ENCODE measurements around the gene FTCD.
"Not testable (repeated sequence)": the region's sequence is repeated elsewhere in the genome, so short reads cannot be mapped to it uniquely, and the experiment has no call there.

FTCD gene, protein sequence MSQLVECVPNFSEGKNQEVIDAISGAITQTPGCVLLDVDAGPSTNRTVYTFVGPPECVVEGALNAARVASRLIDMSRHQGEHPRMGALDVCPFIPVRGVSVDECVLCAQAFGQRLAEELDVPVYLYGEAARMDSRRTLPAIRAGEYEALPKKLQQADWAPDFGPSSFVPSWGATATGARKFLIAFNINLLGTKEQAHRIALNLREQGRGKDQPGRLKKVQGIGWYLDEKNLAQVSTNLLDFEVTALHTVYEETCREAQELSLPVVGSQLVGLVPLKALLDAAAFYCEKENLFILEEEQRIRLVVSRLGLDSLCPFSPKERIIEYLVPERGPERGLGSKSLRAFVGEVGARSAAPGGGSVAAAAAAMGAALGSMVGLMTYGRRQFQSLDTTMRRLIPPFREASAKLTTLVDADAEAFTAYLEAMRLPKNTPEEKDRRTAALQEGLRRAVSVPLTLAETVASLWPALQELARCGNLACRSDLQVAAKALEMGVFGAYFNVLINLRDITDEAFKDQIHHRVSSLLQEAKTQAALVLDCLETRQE

DNA sequence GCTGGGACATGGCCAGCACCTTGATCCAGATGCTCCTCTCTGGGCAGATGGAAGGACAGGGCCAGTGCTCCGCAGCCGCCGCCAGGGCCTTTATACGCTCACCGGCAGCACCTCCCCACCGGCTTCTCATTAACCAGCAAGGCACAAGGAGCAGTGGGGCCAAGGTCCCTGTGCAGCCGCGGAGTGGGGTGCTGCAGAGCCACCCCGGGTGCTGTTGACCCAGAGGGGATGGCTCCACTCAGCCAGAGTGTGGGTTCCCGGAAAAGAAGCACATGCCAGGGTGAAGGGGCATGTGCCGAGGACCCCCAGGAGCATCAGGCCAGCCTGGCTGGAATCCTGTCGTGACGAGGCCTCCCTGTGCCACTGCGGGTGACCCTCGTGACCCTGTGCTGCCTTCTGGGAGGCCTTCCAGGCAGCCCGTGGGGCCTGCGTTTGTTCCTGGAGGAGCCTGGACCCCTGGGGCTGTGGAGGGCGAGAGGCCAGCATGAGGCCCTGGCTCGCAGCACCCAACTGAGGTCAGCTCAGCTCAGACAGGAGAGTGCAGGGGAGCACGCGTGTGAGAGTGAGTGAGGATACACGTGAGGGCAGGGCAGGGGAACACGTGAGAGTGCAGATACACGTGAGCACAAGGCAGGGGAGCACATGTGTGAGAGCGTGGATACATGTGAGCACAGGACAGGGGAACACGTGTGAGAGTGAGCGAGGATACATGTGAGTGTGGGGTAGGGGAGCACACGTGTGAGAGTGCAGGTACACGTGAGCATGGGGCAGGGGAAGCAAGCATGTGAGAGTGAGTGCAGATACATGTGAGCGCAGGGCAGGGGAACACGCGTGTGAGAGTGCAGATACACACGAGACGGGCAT is at the start of gene FTCD:
Gene FTCD (minus strand): TSS at position 66 of the 864 bp plus-strand sequence. CDS start 56 bp downstream, at position 10.
- no peak for DNase-seq

DNA sequence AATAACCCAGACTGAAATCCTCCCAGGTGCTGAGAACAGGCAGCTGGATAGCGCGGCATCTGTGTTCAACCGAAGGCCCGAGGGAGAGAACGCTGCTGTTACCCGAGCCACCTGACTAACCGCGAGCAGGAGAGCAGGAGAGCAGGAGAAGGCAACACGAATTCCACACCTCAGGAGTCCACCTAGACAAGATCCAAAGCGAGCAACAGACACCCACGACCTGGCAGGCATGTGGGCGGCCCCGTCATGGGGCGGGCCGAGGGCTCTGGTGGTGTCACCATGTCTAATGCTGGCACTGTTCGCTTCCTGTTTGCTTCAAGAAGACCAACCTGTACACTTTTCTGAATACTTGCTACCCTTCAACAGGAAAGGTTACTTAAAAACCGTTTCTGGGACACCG is 49.8 kb upstream of the FTCD start:
- DNase-seq, result no peak

DNA sequence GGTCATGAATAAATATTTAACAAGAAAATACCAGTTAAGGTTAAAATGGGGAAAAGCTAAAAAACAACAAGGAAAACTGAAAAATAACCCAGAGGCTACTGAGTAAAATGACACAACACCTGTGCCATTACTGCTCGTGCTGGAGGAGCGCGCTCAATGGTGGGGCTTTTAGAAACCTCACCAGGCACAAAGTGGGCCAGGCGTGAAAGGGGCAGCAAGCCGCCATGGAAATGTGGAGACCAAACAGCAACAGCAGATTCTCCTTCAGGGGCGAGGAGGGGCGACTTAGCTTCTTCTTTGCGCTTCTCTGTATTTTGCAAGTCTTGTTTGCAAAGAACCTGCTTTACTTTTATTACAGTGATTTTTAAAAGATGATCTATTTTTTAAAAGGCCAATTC is 47.8 kb upstream of the FTCD start:
- no peak for DNase-seq

DNA sequence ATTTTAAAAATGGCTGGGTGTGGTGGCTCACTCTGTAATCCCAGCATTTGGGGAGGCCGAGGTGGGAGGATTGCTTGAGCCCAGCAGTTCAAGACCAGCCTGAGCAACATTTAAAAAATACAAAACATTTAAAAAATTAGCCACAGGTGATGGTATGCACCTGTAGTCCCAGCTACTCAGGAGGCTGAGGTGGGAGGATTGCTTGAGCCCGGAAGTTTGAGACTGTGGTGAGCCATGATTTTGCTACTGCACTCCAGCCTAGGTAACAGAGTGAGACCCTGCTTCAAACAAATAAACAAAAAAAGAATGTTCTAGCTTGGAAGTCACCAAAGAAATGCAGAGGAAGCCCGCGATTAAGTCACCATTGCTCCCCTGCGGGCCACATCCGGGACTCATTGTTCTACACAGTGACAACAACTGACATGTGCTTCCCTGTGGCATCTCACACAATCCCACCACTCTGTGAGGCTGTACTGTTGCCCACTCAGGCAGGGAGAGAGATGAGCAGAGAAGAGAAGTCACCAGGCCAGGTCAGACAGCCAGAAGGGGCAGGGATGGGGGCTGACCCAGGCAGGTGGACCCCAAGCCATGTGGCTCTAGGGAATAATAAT is 47.3 kb upstream of the FTCD start:
- DNase-seq, result no peak

DNA sequence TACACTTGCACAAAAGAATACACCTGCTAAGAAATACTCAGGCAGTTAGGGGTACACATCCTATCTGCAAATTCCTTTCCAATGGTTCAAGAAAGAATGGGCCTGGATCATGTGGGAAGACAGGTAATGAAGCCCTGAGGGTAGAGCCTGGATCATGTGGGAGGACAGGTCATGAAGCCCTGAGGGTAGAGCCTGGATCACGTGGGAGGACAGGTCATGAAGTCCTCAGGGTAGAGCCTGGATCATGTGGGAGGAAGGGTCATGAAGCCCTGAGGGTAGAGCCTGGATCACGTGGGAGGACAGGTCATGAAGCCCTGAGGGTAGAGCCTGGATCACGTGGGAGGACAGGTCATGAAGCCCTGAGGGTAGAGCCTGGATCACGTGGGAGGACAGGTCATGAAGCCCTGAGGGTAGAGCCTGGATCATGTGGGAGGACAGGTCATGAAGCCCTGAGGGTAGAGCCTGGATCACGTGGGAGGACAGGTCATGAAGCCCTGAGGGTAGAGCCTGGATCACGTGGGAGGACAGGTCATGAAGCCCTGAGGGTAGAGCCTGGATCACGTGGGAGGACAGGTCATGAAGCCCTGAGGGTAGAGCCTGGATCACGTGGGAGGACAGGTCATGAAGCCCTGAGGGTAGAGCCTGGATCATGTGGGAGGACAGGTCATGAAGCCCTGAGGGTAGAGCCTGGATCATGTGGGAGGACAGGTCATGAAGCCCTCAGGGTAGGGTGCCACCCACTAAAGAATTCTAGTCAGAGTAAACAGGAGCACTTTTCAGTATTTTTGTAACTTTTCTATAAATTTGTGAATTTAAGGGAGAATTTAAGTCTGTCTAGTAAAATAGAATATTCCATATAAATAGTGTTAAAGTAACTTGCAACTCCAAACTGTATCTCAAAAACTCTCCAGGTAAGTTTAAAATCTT is 45.8 kb upstream of the FTCD start:
- DNase-seq, result not testable (repeated sequence)

DNA sequence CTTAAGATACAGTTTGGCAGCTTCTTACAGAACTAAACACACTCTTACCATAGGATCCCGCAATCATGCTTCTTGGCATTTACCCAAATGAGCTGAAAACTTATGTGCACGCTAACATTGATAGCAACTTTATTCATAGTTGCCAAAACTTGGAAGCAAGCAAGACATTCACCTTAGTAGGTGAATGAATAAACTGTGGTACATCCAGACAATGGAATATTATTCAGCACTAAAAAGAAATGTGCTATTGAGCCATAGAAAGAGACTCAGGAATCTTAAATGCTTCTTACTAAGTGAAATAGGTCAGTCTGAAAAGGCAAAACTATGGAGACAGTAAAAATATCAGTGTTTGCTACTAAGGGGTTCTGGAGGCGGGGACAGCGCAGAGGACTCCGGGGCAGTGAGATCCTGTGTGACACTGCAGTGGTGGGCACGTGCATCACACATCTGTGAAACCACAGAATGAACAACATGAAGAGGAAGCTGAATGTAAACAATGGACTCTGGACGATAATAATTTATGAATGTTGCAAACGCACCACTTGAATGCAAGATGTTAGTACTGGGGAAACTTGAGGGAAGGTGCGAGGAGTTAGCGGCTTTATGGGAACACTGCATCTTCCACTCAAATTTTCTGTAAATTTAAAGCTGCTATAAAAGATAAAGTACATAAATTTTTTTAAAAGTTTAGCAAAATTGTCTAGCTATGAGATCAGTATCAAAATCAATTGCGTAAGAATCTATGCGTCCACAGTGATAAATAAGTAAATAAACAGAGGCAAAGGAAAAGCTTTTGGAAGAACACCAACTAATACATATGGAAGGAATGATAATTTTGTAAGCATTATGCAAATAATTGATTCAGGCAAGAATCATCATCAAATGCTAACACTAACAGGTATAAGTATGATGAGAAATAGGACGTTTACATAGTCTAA is 44.3 kb upstream of the FTCD start:
- no peak for DNase-seq

DNA sequence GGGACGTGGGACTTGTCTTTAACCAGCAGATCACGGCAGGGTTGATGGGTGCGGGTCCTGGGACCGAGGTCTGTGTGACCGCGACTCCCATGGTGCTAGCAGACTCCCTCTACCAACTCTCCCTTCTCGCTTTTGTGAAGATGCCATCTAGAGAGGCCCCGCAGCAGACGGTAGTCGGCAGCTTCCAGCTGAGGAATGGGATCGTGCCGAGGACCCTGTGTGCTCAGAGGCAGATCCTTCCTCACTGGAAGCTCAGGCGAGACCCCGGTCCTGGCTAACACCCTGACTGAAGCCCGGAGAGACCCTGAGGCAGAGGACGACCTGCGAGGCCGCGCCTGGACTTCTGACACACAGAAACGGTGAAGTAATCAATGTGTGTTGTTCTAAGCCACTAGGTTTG is 41.4 kb upstream of the FTCD start:
- DNase-seq, result no peak

DNA sequence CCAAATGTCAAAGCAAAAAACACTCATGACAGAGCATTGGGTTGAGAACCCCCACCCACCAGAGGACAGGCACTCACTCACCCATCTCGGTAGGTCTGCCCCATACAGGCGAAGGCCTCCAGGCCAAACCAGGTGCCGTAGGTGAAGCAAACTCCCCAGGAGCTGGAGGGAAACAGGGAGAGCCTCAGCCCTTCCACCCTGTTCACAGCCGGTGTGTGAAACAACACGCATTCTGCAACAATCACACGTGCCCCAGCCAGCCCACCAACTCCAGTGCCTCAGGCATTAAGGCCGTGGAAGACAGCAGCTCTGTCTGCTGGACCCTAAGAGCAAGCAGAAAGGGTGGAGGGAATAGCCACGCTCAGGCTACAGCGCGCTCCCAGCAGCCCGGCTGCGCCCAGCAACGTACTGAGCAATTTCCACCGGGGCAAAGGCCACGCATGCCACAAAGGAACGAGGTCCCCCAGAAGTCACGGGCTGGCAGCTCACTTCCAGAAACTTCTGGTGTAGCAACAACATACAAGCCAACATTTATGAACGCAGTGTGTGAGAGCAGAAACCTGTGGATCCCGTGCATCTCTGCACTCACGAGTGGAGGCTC is 40.3 kb upstream of the FTCD start:
- no peak for DNase-seq

DNA sequence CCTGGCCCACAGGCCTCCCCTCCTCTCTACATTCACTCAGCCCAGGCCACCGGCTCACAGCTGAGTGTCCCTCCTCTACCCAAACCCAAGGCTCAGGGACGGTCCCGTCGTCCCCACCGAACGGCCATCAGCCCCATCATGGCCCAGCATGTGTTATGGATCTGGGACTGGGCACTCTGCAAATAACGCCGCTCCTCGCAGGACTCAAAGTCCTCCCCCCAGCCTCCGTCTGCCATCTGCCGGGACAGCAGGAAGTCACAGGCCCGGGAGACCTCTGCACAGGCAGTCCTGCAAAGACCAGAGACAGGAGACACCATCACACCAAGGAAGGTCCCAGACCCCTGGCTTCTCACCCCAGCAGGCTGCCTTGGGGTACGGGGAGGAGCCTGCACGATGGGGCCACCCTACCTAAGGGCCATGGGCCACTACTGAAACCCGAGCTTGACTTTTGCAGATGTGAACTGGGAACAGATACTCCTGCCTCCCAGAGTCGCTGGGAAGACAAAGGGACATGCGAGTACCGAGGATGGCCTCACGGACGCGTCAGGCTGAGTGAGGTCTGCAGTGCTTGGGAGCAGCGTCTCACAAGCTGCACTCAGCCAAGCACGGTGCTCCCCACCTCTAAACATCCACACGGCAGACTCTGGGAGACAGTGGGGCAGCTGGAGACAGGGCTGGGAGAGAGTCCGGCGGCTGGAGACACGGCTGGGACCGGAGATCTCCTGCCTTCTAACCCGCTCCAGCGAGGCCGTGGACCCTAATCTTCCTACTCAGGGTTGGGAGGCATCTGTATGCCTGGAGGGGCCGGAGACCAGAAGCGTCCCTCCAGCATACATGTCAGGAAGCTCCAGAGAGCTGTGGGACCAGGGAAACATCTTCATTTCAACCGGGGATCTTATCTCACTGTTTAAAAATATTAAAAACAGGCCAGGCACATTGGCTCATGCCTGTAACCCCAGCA is 39.3 kb upstream of the FTCD start:
- no peak for DNase-seq

DNA sequence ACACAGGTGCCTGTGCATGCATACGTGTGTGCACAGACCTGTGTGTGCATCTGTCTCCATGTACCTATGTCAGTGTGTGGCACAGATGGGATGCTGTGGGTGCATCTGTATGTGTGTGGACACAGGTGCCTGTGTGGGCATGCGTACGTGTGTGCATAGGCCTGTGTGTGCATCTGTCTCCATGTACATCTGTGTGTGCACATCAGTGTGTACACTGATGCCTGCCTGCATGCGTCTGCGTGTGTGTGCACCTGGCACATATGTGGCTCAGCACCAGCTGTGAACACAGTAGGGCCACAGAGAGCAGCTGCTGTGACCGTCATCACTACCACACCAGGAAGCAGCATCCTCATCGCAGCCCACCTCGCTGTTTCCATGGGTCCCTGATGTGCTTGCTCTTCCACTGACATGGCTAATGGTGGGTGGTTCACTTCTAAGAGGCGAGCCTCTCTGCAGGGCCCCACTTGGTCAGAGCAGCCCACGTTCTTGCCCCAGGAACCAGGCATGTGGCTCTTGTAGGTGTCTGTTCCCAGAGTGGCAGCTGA is 38.5 kb upstream of the FTCD start:
- DNase-seq, result no peak

DNA sequence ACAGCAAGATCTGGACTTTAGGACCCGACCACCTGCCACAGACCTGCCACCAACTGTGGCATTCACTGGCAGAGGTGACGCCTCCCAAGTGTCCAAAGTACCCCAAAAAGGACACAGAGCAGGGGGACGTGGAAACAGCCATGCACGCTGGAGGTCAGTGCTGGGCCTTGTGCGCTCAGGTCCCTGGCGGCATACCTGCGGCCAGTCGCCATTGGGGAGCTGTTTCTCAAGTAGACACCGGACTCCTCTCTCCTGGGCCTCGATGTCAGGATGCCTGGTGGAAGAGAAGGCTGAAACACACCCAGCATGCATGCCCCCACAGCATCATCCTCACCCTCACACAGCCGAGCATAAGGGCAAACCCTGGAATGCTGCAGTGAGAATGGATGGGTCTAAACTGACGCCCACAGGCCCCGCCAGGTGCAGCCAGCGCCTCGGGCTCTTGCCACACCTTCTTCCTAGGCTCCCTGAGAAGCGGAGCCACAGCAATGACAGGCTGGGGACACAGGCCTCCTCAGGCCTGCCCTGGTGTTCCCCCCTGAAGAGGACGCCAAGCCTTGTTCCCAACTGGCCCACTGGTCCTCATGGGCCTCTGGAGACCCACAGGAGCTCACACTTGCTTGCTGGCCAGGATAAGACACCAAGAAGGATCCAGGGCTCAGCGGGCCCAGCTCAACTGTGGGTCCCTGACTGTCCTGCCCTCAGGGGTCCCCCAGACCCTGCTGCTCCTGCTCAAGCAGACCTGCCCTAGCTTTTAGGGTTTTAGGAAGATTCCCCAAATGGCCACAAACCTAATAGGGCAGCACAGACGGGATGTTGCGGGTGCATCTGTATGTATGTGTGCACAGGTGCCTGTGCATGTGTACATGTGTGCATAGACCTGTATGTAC is 36.6 kb upstream of the FTCD start:
- DNase-seq, result no peak

DNA sequence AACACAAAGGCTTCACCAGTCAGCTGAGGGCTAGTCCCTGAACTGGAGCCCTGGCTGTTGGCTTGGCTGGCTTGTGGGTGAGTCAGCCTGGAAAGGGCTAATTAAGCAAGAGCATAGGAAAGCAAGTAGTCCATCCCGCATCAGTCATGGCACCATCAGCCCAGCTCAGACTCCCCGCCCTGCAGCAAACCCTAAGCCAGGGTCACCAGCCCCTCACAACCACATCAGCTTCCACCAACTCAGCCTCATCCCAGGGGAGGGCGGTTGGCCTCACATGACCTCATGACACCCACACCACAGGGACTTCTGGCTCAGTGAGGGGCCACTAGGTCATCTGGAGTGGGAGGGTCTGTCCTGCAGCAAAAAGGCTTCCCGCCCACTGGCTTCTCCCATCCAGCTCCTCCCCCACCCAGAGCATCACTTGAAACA is 35.9 kb upstream of the FTCD start:
- DNase-seq, result no peak

DNA sequence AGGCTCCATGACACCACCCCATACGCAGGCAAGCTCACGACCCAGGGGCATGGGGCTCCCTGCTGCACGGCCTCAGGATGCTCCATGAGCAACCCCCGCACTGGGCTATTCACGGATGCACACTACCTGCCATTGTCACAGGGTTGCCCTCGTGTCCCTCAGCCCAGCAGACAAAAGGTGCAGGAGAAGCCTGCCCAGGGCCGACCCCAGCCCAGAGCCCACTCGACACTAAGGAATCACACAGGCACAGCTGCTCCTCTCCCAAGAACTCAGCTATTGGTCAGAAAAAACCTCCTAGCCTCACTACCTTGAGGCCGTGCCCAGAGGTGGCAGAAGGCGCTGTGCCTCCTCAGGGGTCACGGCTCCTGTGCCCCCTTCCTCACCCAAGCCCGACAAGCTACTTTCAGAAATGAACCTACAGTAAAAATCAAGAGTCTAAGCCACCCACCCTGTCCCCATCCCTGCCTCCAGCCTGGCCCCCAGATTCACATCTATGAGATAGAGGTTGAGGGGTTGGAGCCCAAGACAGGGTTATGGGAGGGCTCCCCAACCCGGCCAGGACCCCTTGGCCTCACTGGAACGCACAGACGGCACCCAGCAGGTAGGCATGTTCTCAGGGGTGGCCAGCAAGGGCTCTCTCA is 35.2 kb upstream of the FTCD start:
- no peak for DNase-seq

DNA sequence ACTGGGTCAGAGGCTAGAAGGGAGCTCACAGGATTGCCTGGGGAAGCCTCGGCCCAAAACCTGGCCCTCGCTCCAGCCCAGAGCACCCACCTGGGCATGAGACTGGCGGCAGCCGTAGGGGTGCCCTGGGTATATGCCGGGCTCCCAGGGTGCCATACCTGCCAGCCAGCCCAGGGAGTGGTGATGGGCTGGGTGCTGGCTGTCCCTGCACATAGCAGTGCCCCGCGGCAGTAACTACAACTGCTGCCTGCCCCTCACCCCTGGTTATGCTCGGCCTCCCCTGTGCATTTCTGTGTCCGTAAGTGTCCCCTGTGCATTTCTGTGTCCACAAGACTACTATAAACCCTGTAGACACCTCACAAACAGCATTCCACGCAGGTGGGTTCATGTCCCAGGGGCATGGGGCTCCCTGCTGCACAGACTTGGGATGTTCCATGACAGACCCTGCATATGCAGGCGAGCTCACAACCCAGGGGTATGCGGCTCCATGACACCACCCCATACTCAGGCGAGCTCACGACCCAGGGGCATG is 34.6 kb upstream of the FTCD start:
- DNase-seq, result no peak

DNA sequence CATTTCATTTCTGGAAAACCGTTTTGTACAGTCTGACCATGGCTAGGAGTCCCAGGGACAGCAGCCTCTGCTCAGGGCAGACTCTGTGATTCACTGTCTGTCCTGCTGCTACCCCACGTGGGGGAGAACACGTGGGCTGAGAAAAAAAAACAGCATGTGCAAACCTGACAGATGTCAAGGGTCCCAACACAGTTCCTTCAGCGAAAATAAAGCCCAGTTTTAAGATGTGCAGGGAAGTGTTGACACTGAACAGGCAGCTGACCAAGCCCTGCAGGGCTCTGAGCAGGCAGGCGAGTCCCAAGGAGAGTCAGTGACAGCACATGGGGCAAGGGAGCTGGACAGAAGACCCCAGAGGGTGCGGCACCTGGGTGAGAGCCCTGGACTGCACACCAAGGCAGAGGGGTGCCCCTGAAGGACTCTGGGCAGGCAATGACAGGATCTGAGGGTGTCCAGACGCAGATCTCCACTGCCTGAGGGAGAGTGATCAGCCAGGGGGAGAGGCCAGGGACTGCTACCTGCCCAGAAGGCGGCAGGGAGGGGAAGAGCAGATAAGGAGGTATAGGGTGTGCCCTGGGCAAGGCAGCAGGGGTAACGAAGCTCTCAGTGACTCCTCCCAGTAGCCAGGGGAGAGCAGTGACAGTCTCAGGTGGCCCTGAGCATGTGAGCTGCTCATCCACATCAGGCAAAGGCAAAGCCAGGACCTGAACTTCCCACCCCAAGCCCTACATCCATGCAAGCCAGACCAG is 34.0 kb upstream of the FTCD start:
- DNase-seq, result no peak
